GM23248 (cell line): ENCODE data around the gene WBP1.

Source experiments
- EZH2 ChIP-seq: fragments of 200-600 bp; sonication (generic); IDR thresholded peaks from 2 replicates; pipeline ENCODE4 v1.6.1; 2018; ENCODE audit warnings: antibody characterized with exemption, mild to moderate bottlenecking; ENCODE audit not compliant: insufficient read depth, poor library complexity, severe bottlenecking
- EZH2phosphoT487 ChIP-seq: fragments of 200-600 bp; sonication (generic); IDR thresholded peaks from 2 replicates; pipeline ENCODE4 v1.6.1; 2018; ENCODE audit warnings: antibody characterized with exemption, moderate library complexity, mild to moderate bottlenecking, low read depth; ENCODE audit not compliant: insufficient read depth

DNA sequence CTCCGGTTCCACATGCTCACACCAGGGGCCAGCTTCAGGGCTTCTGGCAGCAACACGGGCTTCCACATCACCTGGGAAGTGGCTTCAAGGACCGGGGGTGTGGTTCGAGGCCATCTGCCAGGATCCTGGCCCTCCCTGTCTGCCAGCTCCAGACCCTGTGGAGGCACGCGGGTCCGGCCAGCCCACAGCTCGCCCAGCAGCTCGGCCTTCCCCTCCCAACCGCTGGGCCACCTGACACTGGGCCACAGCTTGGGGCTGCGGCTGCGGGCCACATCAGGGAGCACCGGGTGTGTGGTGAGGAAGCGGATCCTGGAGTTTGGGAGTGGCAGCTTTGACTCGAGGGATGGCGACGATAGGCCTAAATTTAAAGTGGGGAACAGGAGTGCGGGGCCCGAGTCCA is 43.8 kb upstream of the WBP1 start:
- TF ChIP-seq EZH2phosphoT487 (no peak), EZH2 (no peak)
